ENCODE measurements around the gene METAP1D. TPM values are rescaled to one million over a fixed set of nuclear protein-coding genes. Genes with fewer than 3 reads are reported as not detected.

METAP1D gene
- total RNA-seq, 1 experiment from 2014 or later, result 20.7 TPM

DNA sequence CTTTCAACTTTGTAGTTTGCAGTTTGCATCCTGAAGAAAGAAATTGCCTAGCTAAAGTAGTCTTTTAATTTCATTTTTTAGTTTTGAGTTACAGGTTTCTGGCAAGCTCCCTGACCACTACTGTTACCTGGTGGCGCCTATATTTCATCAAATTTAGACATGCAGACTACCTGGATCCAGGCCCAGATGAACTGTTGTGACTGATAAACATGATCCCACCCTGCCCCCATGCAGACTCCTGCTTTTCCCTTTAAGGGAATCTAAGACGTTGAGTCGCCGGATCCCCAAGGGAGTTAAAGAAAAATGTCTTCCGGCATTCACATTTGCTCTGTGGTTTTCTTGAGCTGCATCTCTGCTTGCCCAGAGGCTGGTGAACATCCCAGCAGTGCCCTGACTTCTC lies 22.2 kb downstream of the METAP1D start:
- DNase-seq, result no peak
- Histone ChIP-seq H4K20me1 (ENCODE audit: insufficient read depth, low read depth, low read length) (no peaks in the 10 kb centered on the region), H3K9me2 (replicated peaks; ENCODE audit: insufficient read depth, low read length) (no peaks in the 10 kb centered on the region), H3K9ac (ENCODE audit: low read length) (no peak overlapping the region), H3K27me3 (ENCODE audit: low read length) (no peaks in the 10 kb centered on the region), H3K4me2 (ENCODE audit: low read depth, low read length, poor library complexity, severe bottlenecking) (no peak overlapping the region), H3K9me3 (ENCODE audit: low read length) (no peaks in the 10 kb centered on the region), H3K4me3 (ENCODE audit: low read length) (no peak overlapping the region), H3K36me3 (ENCODE audit: insufficient read depth, low read length) (no peaks in the 10 kb centered on the region), H3K79me2 (ENCODE audit: low read length) (no peaks in the 10 kb centered on the region), H2AFZ (ENCODE audit: low read length) (no peak overlapping the region), H3K27ac (ENCODE audit: low read length) (peak overlapping the region; percentile 67; the same call in 1 of the 2 replicates), H3K4me1 (ENCODE audit: low read length) (peaks cover 31% of the 10 kb centered on the region)

DNA sequence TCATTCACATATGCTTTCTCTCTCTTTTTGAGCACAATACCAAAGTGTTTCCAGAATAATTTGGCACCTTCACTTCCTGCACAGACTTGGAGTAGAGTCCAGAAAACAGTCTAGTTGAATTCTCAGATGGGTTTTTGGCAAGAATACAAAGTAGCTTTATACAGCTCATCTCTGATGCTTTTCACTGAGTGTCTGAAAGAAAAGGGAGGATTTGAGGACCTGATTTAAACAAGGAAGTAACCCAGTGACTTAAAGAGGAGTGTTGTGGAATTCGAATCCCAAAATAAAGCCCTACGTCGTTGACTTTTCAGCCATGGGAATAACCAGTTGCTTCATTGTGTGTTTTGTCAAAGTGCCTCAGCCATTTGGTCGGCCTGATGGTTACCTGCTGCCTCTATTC lies 31.8 kb downstream of the METAP1D start:
- Histone ChIP-seq H3K9me2 (replicated peaks; ENCODE audit: insufficient read depth, low read length) (no peaks in the 10 kb centered on the region), H4K20me1 (ENCODE audit: insufficient read depth, low read depth, low read length) (no peaks in the 10 kb centered on the region), H3K27ac (ENCODE audit: low read length) (no peak overlapping the region), H3K27me3 (ENCODE audit: low read length) (no peaks in the 10 kb centered on the region), H3K36me3 (ENCODE audit: insufficient read depth, low read length) (no peaks in the 10 kb centered on the region), H2AFZ (ENCODE audit: low read length) (peak overlapping the region; percentile 30), H3K4me1 (ENCODE audit: low read length) (peaks cover 29% of the 10 kb centered on the region), H3K4me3 (ENCODE audit: low read length) (no peak overlapping the region), H3K9me3 (ENCODE audit: low read length) (no peaks in the 10 kb centered on the region), H3K79me2 (ENCODE audit: low read length) (no peaks in the 10 kb centered on the region), H3K4me2 (ENCODE audit: low read depth, low read length, poor library complexity, severe bottlenecking) (no peak overlapping the region), H3K9ac (ENCODE audit: low read length) (no peak overlapping the region)
- DNase-seq, result no peak

DNA sequence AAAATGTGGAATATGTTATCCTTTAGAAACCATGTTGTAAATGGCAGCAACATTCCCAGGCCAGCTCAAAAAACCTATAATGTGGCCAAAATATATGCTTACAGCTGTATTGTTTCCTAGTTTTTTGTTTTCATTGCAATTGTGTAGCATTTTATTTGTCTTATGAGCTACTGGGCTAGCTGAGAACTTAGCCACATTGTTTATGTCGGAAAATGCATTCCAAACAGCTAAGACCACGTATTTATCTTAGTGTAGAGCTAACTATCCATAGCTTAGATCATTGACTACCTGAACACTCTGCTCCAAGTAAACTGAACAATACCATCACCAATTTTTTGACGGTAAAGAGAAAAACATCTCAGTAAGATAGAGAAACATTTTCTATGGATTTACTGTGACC lies 38.4 kb downstream of the METAP1D start:
- no peaks in the 10 kb centered on the region for H3K79me2 ChIP-seq (ENCODE audit: low read length)

DNA sequence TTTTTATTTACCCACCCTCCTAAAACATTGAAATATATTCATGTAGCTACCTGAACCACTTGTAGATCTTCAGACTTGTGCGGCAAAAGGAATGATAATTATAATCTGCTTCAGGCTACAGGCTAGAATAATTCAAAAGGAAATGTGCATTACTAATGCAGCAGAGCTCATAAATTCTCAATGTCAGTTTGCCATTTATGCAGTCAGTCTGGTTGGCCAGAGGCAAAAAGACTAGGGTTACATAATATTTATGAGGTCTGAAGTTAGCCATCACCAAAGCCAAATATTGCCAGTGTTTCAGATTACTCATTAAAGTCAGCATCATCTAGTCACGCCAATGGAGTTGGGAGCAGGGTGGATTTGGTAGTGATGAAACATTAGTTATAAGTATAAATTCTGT lies 38.9 kb downstream of the METAP1D start:
- H3K27ac ChIP-seq (ENCODE audit: low read length), result no peak overlapping the region
- H3K9ac ChIP-seq (ENCODE audit: low read length), result no peak overlapping the region
- no peak overlapping the region for H3K4me3 ChIP-seq (ENCODE audit: low read length)
- H3K27me3 ChIP-seq (ENCODE audit: low read length), result no peaks in the 10 kb centered on the region
- H3K4me1 ChIP-seq (ENCODE audit: low read length), result no peaks in the 10 kb centered on the region
- H3K36me3 ChIP-seq (ENCODE audit: insufficient read depth, low read length), result no peaks in the 10 kb centered on the region
- H3K4me2 ChIP-seq (ENCODE audit: low read depth, low read length, poor library complexity, severe bottlenecking), result no peak overlapping the region
- H2AFZ ChIP-seq (ENCODE audit: low read length), result no peak overlapping the region
- H4K20me1 ChIP-seq (ENCODE audit: insufficient read depth, low read depth, low read length), result no peaks in the 10 kb centered on the region
- no peaks in the 10 kb centered on the region for H3K79me2 ChIP-seq (ENCODE audit: low read length)
- H3K9me3 ChIP-seq (ENCODE audit: low read length), result no peaks in the 10 kb centered on the region
- DNase-seq, result no peak
- H3K9me2 ChIP-seq (replicated peaks; ENCODE audit: insufficient read depth, low read length), result 0 out of 2 replicates have a peak, but pooled peaks cover 3% of the 10 kb centered on the region

More for the DNA sequence above, 38.4 kb downstream of the METAP1D start:
- no peaks in the 10 kb centered on the region for H3K9me3 ChIP-seq (ENCODE audit: low read length)
- no peaks in the 10 kb centered on the region for H3K27me3 ChIP-seq (ENCODE audit: low read length)
- H2AFZ ChIP-seq (ENCODE audit: low read length), result no peak overlapping the region
- H3K36me3 ChIP-seq (ENCODE audit: insufficient read depth, low read length), result no peaks in the 10 kb centered on the region
- H3K4me3 ChIP-seq (ENCODE audit: low read length), result no peak overlapping the region
- H3K9me2 ChIP-seq (replicated peaks; ENCODE audit: insufficient read depth, low read length), result 0 out of 2 replicates have a peak, but pooled peaks cover under 1% of the 10 kb centered on the region
- H3K27ac ChIP-seq (ENCODE audit: low read length), result no peak overlapping the region
- DNase-seq, result no peak
- no peak overlapping the region for H3K4me2 ChIP-seq (ENCODE audit: low read depth, low read length, poor library complexity, severe bottlenecking)
- H3K9ac ChIP-seq (ENCODE audit: low read length), result no peak overlapping the region
- H4K20me1 ChIP-seq (ENCODE audit: insufficient read depth, low read depth, low read length), result no peaks in the 10 kb centered on the region
- no peaks in the 10 kb centered on the region for H3K4me1 ChIP-seq (ENCODE audit: low read length)

DNA sequence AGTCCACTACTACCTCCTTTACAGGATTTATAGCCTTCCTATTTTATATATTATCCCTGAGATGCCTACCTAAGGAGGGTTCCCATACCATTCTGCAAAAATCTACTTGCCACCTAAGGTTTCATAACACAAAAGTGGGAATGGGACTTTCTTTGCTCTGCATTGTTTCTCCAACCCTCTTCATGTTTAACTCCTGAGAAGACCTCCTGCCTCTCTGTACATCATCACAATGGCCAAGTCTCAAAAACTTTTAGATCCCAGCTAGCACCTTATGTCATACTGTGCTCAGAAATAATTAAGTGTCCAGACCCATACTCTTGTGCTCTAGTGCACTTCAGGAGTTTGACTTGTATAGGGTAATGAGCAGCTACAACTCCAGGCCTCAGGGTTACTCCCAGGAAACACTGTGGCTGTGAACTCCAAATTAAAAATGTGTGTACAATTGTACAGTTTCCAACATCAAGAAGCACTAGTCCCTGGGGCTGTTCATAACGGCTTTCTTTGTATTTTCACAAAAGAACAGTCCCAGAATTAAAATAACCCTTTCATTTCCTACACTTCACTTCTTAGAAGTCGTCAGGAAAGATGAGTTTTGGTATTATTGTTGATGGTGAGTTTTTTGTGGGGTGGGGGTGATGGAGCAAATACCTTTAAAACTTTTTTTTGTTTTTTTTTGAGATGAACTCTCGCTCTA lies 39.4 kb downstream of the METAP1D start:
- Histone ChIP-seq H3K27ac (ENCODE audit: low read length) (no peak overlapping the region), H4K20me1 (ENCODE audit: insufficient read depth, low read depth, low read length) (no peaks in the 10 kb centered on the region), H3K27me3 (ENCODE audit: low read length) (no peaks in the 10 kb centered on the region), H3K9me2 (replicated peaks; ENCODE audit: insufficient read depth, low read length) (0 out of 2 replicates have a peak, but pooled peaks cover 3% of the 10 kb centered on the region), H3K36me3 (ENCODE audit: insufficient read depth, low read length) (no peaks in the 10 kb centered on the region), H3K9ac (ENCODE audit: low read length) (no peak overlapping the region), H3K4me2 (ENCODE audit: low read depth, low read length, poor library complexity, severe bottlenecking) (no peak overlapping the region), H3K4me3 (ENCODE audit: low read length) (no peak overlapping the region), H2AFZ (ENCODE audit: low read length) (no peak overlapping the region), H3K79me2 (ENCODE audit: low read length) (no peaks in the 10 kb centered on the region), H3K9me3 (ENCODE audit: low read length) (no peaks in the 10 kb centered on the region), H3K4me1 (ENCODE audit: low read length) (no peaks in the 10 kb centered on the region)
- no peak for DNase-seq

DNA sequence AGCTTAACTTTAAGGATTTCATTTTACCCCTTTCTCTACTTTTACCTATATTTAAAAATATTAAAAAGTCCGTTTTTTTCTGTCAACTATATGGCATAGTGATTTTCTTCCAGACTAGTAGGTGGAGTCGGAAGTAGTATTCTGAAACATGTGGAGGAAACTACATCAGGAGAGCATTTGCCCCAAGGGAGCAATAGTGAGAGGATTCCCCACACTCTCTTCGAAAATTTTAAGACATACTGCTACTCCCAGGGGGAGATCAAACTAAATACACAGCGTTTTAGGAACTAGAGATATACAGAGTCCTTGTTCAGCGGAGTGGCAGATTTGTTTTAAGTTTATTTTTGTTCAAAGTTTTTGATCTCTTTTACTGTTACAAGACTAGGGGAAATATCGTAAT lies 40.6 kb downstream of the METAP1D start:
- Histone ChIP-seq H3K4me3 (ENCODE audit: low read length) (no peak overlapping the region), H3K27ac (ENCODE audit: low read length) (no peak overlapping the region), H3K9ac (ENCODE audit: low read length) (no peak overlapping the region), H3K4me2 (ENCODE audit: low read depth, low read length, poor library complexity, severe bottlenecking) (no peak overlapping the region), H3K27me3 (ENCODE audit: low read length) (no peaks in the 10 kb centered on the region), H3K9me3 (ENCODE audit: low read length) (no peaks in the 10 kb centered on the region), H4K20me1 (ENCODE audit: insufficient read depth, low read depth, low read length) (no peaks in the 10 kb centered on the region), H3K79me2 (ENCODE audit: low read length) (no peaks in the 10 kb centered on the region), H2AFZ (ENCODE audit: low read length) (no peak overlapping the region), H3K9me2 (replicated peaks; ENCODE audit: insufficient read depth, low read length) (0 out of 2 replicates have a peak, but pooled peaks cover 3% of the 10 kb centered on the region), H3K36me3 (ENCODE audit: insufficient read depth, low read length) (no peaks in the 10 kb centered on the region), H3K4me1 (ENCODE audit: low read length) (no peaks in the 10 kb centered on the region)
- no peak for DNase-seq

DNA sequence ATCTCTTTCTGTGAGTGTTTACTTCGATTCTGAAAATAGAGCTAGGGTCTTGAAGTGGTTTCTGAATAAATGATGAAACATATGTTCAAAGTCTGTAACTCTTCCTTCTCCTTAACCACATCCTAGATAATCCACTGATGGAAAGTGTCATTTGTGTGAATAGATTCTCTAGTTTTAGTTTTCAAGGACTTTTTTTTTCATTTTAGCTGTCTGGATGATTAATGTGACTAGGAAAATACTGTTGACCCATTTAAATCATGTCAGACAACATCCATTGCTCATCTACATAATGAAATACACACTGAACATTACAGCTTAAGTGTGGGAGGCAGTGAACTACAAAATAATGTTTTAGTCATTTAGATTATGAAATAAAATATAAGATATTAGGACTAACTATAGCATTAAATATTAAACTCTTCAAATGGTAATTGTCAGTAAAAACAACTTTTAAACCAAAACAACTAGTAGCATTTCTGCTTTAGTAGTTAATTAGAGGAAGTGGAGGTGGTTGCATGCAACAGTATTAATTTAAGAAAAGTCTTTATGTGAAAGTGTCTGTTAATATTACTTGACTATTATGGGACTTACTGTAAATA lies 46.4 kb downstream of the METAP1D start:
- H3K27ac ChIP-seq (ENCODE audit: low read length), result no peak overlapping the region
- no peak overlapping the region for H3K9ac ChIP-seq (ENCODE audit: low read length)
- H3K4me1 ChIP-seq (ENCODE audit: low read length), result no peaks in the 10 kb centered on the region
- no peak for DNase-seq
- no peaks in the 10 kb centered on the region for H3K36me3 ChIP-seq (ENCODE audit: insufficient read depth, low read length)
- H2AFZ ChIP-seq (ENCODE audit: low read length), result no peak overlapping the region
- no peaks in the 10 kb centered on the region for H3K27me3 ChIP-seq (ENCODE audit: low read length)
- no peaks in the 10 kb centered on the region for H4K20me1 ChIP-seq (ENCODE audit: insufficient read depth, low read depth, low read length)
- 0 out of 2 replicates have a peak, but pooled peaks cover 3% of the 10 kb centered on the region for H3K9me2 ChIP-seq (replicated peaks; ENCODE audit: insufficient read depth, low read length)
- H3K9me3 ChIP-seq (ENCODE audit: low read length), result no peaks in the 10 kb centered on the region
- H3K4me2 ChIP-seq (ENCODE audit: low read depth, low read length, poor library complexity, severe bottlenecking), result no peak overlapping the region
- H3K79me2 ChIP-seq (ENCODE audit: low read length), result no peaks in the 10 kb centered on the region
- no peak overlapping the region for H3K4me3 ChIP-seq (ENCODE audit: low read length)

DNA sequence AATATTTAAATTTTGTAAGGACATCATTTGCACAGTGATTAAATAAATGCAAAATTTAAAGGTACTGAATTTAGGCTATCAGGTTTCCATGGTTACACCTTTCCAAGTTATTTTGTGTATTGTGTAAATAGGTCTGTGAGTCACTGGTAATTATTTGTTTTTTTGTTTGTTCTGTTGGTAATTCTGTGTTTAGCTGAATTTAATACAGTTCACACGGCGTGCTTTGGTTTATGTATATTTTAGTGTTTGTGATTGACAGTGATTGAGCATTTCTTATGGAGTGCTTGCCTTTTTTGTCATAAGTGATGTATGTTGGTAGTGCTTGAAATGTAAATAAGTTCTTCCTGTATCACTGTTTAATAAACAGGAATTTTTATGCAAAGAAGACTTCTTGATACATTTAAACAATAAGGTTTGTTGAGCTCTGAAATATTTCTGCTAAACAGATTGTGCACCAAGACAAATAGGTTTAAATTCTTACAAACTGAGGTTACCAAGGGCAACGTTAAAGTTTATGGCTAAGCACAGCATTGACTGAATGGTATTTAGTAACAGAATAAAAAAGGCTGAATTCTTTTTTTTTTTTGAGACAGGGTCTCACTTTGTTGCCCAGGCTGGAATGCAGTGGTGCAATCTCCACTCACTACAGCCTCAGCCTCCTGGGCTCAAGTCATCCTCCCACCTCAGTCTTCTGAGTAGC lies 47.3 kb downstream of the METAP1D start:
- H3K4me3 ChIP-seq (ENCODE audit: low read length), result no peak overlapping the region
- H3K9ac ChIP-seq (ENCODE audit: low read length), result no peak overlapping the region
- H3K27me3 ChIP-seq (ENCODE audit: low read length), result no peaks in the 10 kb centered on the region
- H3K79me2 ChIP-seq (ENCODE audit: low read length), result no peaks in the 10 kb centered on the region
- H3K4me1 ChIP-seq (ENCODE audit: low read length), result no peaks in the 10 kb centered on the region
- DNase-seq, result no peak
- no peak overlapping the region for H3K27ac ChIP-seq (ENCODE audit: low read length)
- no peaks in the 10 kb centered on the region for H3K9me3 ChIP-seq (ENCODE audit: low read length)
- no peak overlapping the region for H3K4me2 ChIP-seq (ENCODE audit: low read depth, low read length, poor library complexity, severe bottlenecking)
- H3K9me2 ChIP-seq (replicated peaks; ENCODE audit: insufficient read depth, low read length), result 0 out of 2 replicates have a peak, but pooled peaks cover 3% of the 10 kb centered on the region
- H4K20me1 ChIP-seq (ENCODE audit: insufficient read depth, low read depth, low read length), result no peaks in the 10 kb centered on the region
- H3K36me3 ChIP-seq (ENCODE audit: insufficient read depth, low read length), result no peaks in the 10 kb centered on the region
- H2AFZ ChIP-seq (ENCODE audit: low read length), result no peak overlapping the region

Data from Karpas-422 (cell line).